Hypothalamus (tissue), 51 donors: Measurements from ENCODE around the gene FGR.
A peak's percentile ranks its signal among the peaks of the same experiment; 100 is the strongest.
"Not testable (repeated sequence)": the region's sequence is repeated elsewhere in the genome, so short reads cannot be mapped to it uniquely, and the experiment has no call there.

Experiments
- DNase-seq, 51 donors: peaks; one replicate each; lab custom pipeline; 2025; lab: John Stamatoyannopoulos, UW

The FGR gene

GRCh38 chr1:27619782-27620438 lies 15.1 kb downstream of the FGR start:
- DNase-seq = not testable (repeated sequence)

GRCh38 chr1:27618341-27619082 lies 16.5 kb downstream of the FGR start:
- DNase-seq = no peak

GRCh38 chr1:27617420-27617819 lies 17.6 kb downstream of the FGR start:
- no peak for DNase-seq

- no peak for DNase-seq
These were observed 18.5 kb downstream of the FGR start for GRCh38 chr1:27616441-27616840.

- DNase-seq = no peak
These were observed 19.4 kb downstream of the FGR start for GRCh38 chr1:27615346-27616192.

- no peak for DNase-seq
These were observed 20.2 kb downstream of the FGR start for GRCh38 chr1:27614625-27615344.

- DNase-seq = no peak
These were observed 20.9 kb downstream of the FGR start for GRCh38 chr1:27614043-27614624.

- no peak for DNase-seq
These were observed 22.3 kb downstream of the FGR start for GRCh38 chr1:27612718-27613117.

GRCh38 chr1:27611450-27611849 lies 23.5 kb downstream of the FGR start:
- no peak for DNase-seq

GRCh38 chr1:27609618-27610240 lies 25.3 kb downstream of the FGR start:
- no peak for DNase-seq

GRCh38 chr1:27609210-27609555 lies 25.8 kb downstream of the FGR start:
- DNase-seq = no peak

GRCh38 chr1:27607239-27607804 lies 27.7 kb downstream of the FGR start:
- DNase-seq = no peak

- DNase-seq = no peak
These were observed 28.2 kb downstream of the FGR start for GRCh38 chr1:27606708-27607238.

GRCh38 chr1:27605796-27606707 lies 28.9 kb downstream of the FGR start:
- DNase-seq = peak in 38 of 51 donors; percentile 4 to 70 (median 41)

GRCh38 chr1:27605300-27605766 lies 29.7 kb downstream of the FGR start:
- no peak for DNase-seq

- DNase-seq = no peak
These were observed 30.2 kb downstream of the FGR start for GRCh38 chr1:27604579-27605299.
